ENCODE results near the gene SIGLEC12.
"Not testable (repeated sequence)": the region's sequence is repeated elsewhere in the genome, so short reads cannot be mapped to it uniquely, and the experiment has no call there.

The SIGLEC12 gene

GRCh38 chr19:51479531-51480331 is 21.9 kb downstream of the SIGLEC12 start:
- DNase-seq, result no peak

GRCh38 chr19:51478381-51479234 is 23.0 kb downstream of the SIGLEC12 start, which contains the start of gene CEACAM18:
Gene CEACAM18 (plus strand): TSS chr19:51478539.
- DNase-seq, result no peak

DNA sequence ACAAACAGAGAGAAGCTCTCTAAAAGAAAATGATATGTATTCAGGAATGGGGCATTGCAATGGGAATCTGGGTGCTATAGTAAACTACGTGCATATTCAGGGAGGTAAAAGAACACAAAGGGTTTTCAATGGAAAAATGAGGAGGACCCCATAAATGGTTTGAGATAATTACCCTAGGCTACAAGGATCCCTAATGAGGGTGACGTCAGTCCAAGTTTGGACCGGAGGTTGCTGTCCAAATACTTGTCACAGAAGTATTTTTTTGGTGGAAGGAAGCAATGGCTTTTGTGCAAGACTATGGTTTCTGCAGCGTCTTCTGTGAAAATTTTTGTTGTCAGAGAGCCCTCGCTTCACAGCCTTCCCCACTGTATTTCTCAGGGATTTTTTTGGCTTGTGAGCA is 24.3 kb downstream of the SIGLEC12 start:
- DNase-seq, result no peak

- DNase-seq, result no peak
These were observed 25.4 kb downstream of the SIGLEC12 start for GRCh38 chr19:51476164-51476563.

- peak; percentile 57 for DNase-seq
These were observed 28.4 kb downstream of the SIGLEC12 start for GRCh38 chr19:51473009-51473707.

- DNase-seq, result no peak
These were observed 29.0 kb downstream of the SIGLEC12 start for GRCh38 chr19:51472607-51473006.

GRCh38 chr19:51471527-51471926 is 30.1 kb downstream of the SIGLEC12 start:
- no peak for DNase-seq

DNA sequence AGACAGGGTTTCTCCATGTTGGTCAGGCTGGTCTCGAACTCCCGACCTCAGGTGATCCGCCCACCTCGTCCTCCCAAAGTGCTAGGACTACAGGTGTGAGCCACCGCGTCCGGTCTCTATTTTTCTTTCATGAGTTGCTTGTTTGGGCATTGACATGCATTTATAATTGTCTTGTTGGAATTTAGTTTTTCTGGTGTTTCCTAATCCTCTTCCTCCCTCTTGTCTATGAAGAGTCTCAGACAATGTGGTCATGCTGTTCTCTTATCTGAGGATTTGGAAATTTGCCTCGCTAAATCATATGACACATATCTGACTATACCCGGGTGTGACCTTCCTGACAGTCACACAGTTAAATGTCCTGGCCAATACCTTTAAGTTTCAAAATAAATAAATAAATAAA is 30.6 kb downstream of the SIGLEC12 start:
- no peak for DNase-seq

DNA sequence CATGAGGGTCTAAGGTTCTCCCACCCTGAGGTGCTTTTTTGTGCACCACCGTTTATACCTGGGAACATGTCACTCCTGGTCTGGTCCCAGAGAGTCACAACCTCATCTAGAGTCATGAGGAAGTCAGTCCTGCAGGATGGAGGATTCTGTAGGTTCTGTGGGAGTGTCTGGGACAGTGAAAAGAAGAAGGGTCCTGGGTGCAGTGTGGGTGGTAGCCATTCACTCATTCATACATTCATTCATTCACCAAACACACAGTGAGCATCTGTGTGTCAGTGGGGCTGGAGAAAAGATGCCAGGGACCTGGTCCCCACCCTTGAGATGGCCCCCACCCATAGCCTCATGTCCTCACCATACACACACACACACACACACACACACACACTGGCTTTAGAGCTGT is 32.0 kb downstream of the SIGLEC12 start:
- DNase-seq, result no peak

DNA sequence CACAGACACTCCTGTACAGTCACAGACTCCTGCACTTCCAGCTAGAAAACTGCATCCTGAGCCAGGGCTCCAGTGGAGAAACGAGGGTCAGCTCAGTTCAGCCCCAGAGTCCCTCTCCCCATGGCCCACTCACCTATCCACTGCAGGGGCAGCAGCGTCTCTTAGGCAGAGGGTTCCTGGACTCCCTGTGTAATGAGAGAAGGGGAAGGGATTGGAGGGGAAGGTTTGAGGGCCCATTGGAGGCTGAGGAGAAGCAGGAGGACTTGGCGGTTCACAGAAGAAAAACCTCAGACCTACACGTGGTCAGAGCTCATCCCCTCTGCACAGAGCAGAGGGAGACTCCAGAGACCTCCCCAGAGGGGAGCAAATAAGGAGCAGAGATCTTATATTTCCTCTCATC is 32.4 kb downstream of the SIGLEC12 start:
- no peak for DNase-seq

DNA sequence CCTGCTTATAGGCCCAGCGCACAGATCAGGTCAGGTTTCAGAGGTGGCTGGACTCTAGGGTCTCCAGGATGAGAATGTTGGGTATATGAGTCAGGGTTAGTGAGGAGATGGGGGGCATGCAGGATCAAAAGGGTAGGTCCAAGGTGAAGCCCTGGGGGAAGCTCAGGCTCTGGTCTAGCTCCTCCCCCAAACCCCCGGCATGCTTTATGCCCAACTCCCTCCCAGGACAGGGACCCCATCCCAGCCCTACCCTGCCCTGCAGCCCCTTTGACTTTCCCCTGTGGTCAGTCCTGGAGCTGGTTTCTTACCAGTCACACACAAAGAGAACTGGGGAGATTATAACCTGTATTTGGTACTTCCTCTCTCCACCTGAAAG is 33.1 kb downstream of the SIGLEC12 start:
- no peak for DNase-seq

DNA sequence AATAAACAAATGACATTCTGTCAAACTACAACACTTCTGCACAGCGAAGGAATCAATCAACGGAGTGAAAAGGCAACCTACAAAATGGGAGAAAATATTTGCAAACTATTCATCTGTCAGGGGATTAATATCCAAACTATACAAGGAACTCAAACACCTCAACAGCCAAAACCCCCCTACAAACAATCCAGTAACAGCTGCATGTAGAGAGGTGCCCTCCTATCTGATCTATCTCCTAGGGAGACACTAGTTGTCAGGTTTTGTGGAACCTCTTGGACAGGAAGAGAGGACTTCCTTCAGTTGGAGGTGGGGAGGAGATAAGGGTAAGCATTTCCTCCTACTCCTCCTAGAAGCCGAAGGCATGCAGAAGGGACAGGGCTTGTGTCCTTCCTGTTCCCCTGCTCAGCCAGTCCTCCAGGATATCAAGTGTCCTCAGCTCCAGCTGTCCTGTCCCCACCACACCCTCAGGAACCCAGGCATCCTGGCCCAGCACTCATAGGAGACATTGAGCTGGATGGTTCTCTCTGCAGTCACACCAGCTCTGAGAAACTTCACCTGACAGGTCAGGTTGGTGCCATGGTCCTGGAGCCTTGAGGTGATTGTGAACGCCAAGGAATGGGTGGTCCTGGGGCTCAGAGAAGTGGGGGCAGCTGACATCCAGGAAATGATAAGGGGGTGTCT is 33.6 kb downstream of the SIGLEC12 start:
- DNase-seq, result no peak

- no peak for DNase-seq
These were observed 34.9 kb downstream of the SIGLEC12 start for GRCh38 chr19:51466723-51467122.

- not testable (repeated sequence) for DNase-seq
These were observed 37.5 kb downstream of the SIGLEC12 start for GRCh38 chr19:51463976-51464581.

- DNase-seq, result no peak
These were observed 38.9 kb downstream of the SIGLEC12 start for GRCh38 chr19:51462681-51463080.

DNA sequence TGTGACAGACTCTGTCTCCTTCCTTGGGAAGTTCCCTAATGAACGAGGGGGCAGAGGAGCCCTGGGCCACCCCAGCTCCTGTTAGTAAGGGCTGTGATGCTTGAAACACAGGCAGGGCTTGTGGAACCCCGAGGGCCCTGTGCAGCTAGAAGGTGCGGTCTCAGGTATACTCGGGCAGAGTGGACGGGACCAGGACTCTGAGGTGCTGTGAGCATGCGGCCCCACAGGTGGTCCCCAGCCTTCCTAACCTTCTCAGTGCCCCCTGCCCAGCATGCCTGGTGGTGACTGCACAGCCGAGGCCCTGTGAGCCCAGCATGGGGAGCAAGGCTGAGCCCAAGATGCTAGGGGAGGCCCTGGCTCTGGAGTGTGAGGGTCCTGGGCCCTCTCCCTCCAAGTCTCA is 39.3 kb downstream of the SIGLEC12 start:
- no peak for DNase-seq

DNA sequence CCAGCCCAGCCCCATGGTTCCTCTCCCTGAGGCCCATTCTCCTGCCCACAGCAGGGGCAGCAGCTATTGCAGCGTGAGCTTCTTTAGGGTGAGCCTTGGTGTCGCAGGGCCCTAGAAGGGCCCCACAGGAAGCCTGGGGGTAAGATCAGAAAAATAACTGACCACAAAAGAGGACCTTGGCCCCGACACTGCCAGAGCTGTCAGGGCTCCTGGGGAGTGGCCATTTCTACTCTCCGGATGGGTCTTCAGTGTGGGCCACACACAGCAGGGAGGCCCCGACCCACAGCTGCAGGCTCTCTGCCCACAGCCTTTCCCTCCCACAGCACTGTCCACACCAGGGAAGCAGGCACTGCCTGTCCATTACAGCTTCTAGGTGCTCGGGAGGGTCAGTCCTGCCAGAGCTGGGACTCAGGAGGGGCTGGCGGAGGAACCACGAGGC is 39.9 kb downstream of the SIGLEC12 start:
- no peak for DNase-seq

DNA sequence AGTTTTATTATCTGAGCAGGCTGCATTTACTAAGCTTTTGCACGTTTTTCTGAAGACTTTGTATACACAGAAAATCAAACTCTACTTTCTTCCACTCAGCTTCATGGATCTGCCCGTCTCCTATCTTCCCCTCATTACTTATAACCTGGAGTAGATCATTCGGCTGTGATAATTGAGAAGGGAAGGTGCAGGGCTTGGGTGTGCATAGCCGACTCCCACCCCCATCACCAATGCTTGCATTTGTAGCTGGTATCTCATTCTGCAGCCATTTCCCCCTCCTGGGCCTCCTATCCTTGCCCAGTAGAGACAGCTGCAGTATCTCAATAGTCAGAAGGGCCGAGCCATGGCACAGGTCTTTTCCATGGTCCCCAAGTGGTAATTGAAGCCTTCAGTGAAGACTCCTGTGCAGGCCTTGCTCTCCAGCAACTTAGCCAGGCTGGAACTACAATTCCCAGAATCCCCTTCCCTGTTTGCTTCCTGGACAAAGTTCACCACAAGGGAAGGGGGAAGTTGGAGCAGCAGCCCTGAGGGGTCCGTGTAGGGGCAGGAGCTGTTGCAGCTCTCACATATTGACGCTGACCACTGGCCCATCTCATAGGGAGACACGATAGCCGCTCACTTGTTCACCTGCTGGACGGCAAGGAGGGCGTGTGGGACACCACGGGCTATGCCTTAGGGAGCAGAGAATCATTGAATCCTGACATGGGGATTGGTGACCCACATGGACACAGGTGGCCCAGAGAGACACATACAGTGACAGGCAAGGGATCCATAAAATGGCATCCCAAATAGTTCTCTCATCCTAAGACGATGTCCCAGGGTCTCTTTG is 41.2 kb downstream of the SIGLEC12 start:
- peak; percentile 36 for DNase-seq

DNA sequence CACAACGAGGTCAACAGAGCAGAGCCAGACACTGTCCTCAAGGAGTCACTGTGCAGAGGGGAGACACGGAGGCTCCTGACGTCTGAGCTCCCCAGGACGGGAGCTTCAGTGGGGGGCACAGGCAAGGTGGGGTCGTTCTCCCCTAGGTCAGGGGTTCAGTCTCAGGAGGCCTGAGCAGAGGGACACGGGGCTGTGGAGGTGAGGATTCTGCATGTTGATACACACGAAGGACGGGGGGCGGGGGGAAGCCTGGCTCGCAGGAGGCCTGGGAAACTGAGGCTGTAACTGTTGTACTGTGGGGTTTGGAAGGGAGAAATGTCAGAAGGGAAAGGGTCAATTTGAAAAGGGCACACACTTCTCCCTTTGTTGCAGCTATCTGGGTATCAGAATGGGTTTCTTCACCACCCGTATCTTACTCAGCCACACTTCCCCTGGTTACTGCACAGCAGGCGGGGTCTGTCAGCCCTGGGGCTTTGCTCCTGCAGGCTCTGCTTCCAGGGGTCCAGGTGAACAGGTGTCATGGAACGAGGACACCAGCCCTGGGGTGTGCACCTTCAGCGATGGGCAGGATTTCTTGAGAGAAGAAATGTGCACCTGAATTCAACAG is 42.6 kb downstream of the SIGLEC12 start:
- no peak for DNase-seq

DNA sequence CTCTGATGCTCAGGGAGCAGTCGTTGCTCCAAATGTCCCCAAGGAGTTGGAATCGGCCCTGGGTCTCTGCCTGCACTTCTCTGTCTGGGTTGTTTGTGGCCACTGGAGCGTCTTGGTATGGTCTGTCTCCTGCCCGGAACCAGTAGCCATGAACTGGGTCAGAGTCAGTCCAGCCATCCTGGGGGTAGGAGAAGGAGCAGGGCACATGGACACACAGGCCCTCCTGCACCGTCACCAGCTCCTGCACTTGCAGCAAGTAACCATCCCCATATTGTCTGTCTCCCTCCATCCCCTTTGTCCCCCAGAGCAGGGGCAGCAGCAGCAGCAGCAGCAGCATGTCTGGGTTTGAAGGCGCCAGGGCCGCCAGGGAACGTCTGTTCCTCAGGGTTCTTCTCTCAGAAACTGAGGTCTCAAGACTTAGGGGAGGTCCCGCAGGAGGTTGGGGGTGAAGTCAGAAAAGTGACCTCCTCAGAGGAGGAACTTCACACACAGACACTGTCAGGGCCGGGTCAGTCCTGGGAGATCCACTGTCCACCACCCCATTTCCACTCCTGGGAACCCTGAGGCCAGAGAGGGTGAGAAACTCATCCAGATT is 43.5 kb downstream of the SIGLEC12 start, which contains the start of gene SIGLEC8:
Gene SIGLEC8, minus strand, starts transcription at position 404 of the 595 bp plus-strand sequence. Its CDS starts 67 bp downstream, at position 337.
- DNase-seq, result no peak
